Upper lobe of right lung (tissue), 1 donor: Measurements from ENCODE around the gene HSP90AB1. TPM values are rescaled to one million over a fixed set of nuclear protein-coding genes. Genes with fewer than 3 reads are reported as not detected.

Source experiments
- ATAC-seq: fragments of 200-7000 bp; cut with Tn5 transposase; one replicate; pipeline ENCODE4 v1.9.1; 2020; ENCODE audit warnings: mild to moderate bottlenecking, moderate library complexity
- DNase-seq: peaks from one replicate; pipeline ENCODE4 v3.0.0-alpha.2; 2020
- H3K27ac ChIP-seq: fragments of 200-600 bp; one replicate; pipeline ENCODE4 v1.8.0; 2022
- H3K27me3 ChIP-seq: fragments of 200-600 bp; one replicate; pipeline ENCODE4 v1.8.0; 2022; ENCODE audit warnings: mild to moderate bottlenecking
- H3K36me3 ChIP-seq: fragments of 200-600 bp; one replicate; pipeline ENCODE4 v1.8.0; 2022
- H3K4me1 ChIP-seq: fragments of 200-600 bp; one replicate; pipeline ENCODE4 v1.8.0; 2022
- H3K4me3 ChIP-seq: fragments of 200-600 bp; one replicate; pipeline ENCODE4 v1.8.0; 2022; ENCODE audit warnings: mild to moderate bottlenecking
- H3K9me3 ChIP-seq: fragments of 200-600 bp; one replicate; pipeline ENCODE4 v1.8.0; 2022
- intact Hi-C: fragments of 100-400 bp; cut with DNase I; formaldehyde crosslinking; loops from one replicate; pipeline ENCODE4 v1.11.0; 2022
- total RNA-seq: library from RNA; stranded (reverse); fragmentation: NEBNext Ultra II Directional; extraction: Animal tissue kit (Norgen Biotek cat#: 25700); gene quantifications from one replicate; pipeline ENCODE4 v1.2.1, GENCODE V29; 2021
- TF ChIP-seq, protein P1 (sequence below): fragments of 200-600 bp; IDR thresholded peaks from one replicate; pipeline ENCODE4 v1.8.0; 2022; ENCODE audit warnings: antibody characterized with exemption
- donor health status: DM: no; HTN: yes; CAD: no; lungs with severe emphysema.

Gene HSP90AB1
- total RNA-seq, 1 donor from 2014 or later = 660 TPM

- H3K4me1 ChIP-seq = no peaks in the 10 kb centered on the region
- H3K27ac ChIP-seq = no peak overlapping the region
- TF ChIP-seq, protein P1, sequence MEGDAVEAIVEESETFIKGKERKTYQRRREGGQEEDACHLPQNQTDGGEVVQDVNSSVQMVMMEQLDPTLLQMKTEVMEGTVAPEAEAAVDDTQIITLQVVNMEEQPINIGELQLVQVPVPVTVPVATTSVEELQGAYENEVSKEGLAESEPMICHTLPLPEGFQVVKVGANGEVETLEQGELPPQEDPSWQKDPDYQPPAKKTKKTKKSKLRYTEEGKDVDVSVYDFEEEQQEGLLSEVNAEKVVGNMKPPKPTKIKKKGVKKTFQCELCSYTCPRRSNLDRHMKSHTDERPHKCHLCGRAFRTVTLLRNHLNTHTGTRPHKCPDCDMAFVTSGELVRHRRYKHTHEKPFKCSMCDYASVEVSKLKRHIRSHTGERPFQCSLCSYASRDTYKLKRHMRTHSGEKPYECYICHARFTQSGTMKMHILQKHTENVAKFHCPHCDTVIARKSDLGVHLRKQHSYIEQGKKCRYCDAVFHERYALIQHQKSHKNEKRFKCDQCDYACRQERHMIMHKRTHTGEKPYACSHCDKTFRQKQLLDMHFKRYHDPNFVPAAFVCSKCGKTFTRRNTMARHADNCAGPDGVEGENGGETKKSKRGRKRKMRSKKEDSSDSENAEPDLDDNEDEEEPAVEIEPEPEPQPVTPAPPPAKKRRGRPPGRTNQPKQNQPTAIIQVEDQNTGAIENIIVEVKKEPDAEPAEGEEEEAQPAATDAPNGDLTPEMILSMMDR = no peak
- H3K36me3 ChIP-seq = no peaks in the 10 kb centered on the region
- no peak overlapping the region for H3K4me3 ChIP-seq
- DNase-seq (no peak), ATAC-seq (no peak)
- intact Hi-C loops = no loop called here
- H3K27me3 ChIP-seq = peaks cover 49% of the 10 kb centered on the region
- H3K9me3 ChIP-seq = no peaks in the 10 kb centered on the region
These were observed 38.8 kb downstream of the HSP90AB1 start for GRCh38 chr6:44285552-44286284.

- ATAC-seq (no peak), DNase-seq (no peak)
- Histone ChIP-seq H3K4me3 (no peak overlapping the region), H3K36me3 (no peaks in the 10 kb centered on the region), H3K4me1 (no peaks in the 10 kb centered on the region), H3K9me3 (no peaks in the 10 kb centered on the region), H3K27me3 (peaks cover 54% of the 10 kb centered on the region), H3K27ac (no peak overlapping the region)
- intact Hi-C loops = no loop called here
- TF ChIP-seq, protein P1 = no peak
These were observed 39.3 kb downstream of the HSP90AB1 start for GRCh38 chr6:44286285-44286565.

- H3K27ac ChIP-seq = no peak overlapping the region
- no peaks in the 10 kb centered on the region for H3K9me3 ChIP-seq
- H3K27me3 ChIP-seq = peaks cover 59% of the 10 kb centered on the region
- no peak overlapping the region for H3K4me3 ChIP-seq
- H3K36me3 ChIP-seq = no peaks in the 10 kb centered on the region
- ATAC-seq = no peak
- intact Hi-C loops = no loop called here
- TF ChIP-seq, protein P1 = no peak
- DNase-seq = no peak
- no peaks in the 10 kb centered on the region for H3K4me1 ChIP-seq
These were observed 39.8 kb downstream of the HSP90AB1 start for GRCh38 chr6:44286747-44287146.

DNA sequence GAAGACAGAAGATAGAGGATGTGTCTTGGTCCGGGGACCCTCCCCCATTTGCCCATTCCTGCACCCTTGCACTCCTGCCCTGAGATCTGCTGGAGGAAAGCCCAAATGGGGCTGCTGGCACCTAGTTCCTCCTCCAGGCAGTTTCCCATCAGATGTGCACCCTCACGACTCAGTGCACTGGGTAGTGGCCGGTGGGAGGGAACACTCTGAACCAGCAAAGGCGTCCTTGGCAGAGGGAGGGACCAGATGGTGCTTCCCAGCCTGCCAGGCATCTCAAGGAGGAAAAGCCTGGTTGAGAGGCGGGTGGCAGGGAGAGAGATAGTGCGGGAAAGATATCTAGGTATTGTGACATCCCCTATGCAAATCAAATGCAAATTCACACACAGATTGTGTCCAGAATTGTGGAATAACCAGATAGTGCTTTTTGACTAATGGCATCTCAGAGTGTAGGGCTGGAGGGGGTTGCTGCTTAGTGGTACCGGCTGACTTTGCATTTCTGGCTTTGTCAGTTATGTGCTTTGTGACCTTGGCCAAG is 42.9 kb downstream of the HSP90AB1 start:
- no peak for DNase-seq
- no peak for ATAC-seq
- Histone ChIP-seq H3K27ac (no peak overlapping the region), H3K4me1 (no peaks in the 10 kb centered on the region), H3K4me3 (no peak overlapping the region), H3K36me3 (no peaks in the 10 kb centered on the region), H3K27me3 (peaks cover 81% of the 10 kb centered on the region), H3K9me3 (no peaks in the 10 kb centered on the region)
- TF ChIP-seq, protein P1 = no peak
- intact Hi-C loops = no loop called here

GRCh38 chr6:44291841-44292240 is 44.9 kb downstream of the HSP90AB1 start:
- DNase-seq (no peak), ATAC-seq (no peak)
- TF ChIP-seq, protein P1 = no peak
- Histone ChIP-seq H3K9me3 (no peaks in the 10 kb centered on the region), H3K4me1 (no peaks in the 10 kb centered on the region), H3K27ac (no peak overlapping the region), H3K36me3 (no peaks in the 10 kb centered on the region), H3K27me3 (peaks cover 90% of the 10 kb centered on the region), H3K4me3 (no peak overlapping the region)
- intact Hi-C loops = no loop called here
